Measurements from ENCODE around the gene DDX23.

GRCh38 chr12:48814262-48815125 lies 37.5 kb downstream of the DDX23 start:
- TF ChIP-seq CTCF (IDR thresholded peaks at IDR 0.05): peak; percentile 79 to 98 (median 92)
- TF ChIP-seq POLR2A (IDR thresholded peaks at IDR 0.05): peak in 1 of 2 donors; percentile 9
